HEK293T (cell line): ENCODE measurements around the gene STAT4.

Experiments
- ARNT ChIP-seq: fragments of 450-650 bp; IDR thresholded peaks from 2 replicates; pipeline ENCODE4 v1.6.1; 2017; ENCODE audit warnings: mild to moderate bottlenecking
- BHLHE40 ChIP-seq: fragments of 450-650 bp; IDR thresholded peaks from 2 replicates; pipeline ENCODE4 v1.6.1; 2016; ENCODE audit warnings: mild to moderate bottlenecking, moderate library complexity, borderline replicate concordance
- CTBP1 ChIP-seq: fragments of 450-650 bp; IDR thresholded peaks from 2 replicates; pipeline ENCODE4 v1.6.1; 2016; ENCODE audit warnings: borderline replicate concordance
- ELF4 ChIP-seq: fragments of 450-650 bp; IDR thresholded peaks from 2 replicates; pipeline ENCODE4 v1.6.1; 2017; ENCODE audit warnings: antibody characterized with exemption
- FOXA1 ChIP-seq: fragments of 450-650 bp; IDR thresholded peaks from 2 replicates; pipeline ENCODE4 v1.6.1; 2016; ENCODE audit warnings: mild to moderate bottlenecking
- FOXK2 ChIP-seq: fragments of 450-650 bp; IDR thresholded peaks from 2 replicates; pipeline ENCODE4 v1.6.1; 2016; ENCODE audit warnings: mild to moderate bottlenecking
- FOXM1 ChIP-seq: fragments of 450-650 bp; IDR thresholded peaks from 2 replicates; pipeline ENCODE4 v1.6.1; 2017; ENCODE audit warnings: mild to moderate bottlenecking, borderline replicate concordance
- L3MBTL2 ChIP-seq: fragments of 450-650 bp; conservative IDR thresholded peaks from 2 replicates; pipeline ENCODE4 v1.6.1; 2016; ENCODE audit warnings: mild to moderate bottlenecking
- LEF1 ChIP-seq: fragments of 450-650 bp; IDR thresholded peaks from 2 replicates; pipeline ENCODE4 v1.6.1; 2017; ENCODE audit warnings: mild to moderate bottlenecking, borderline replicate concordance
- NFRKB ChIP-seq: fragments of 450-650 bp; IDR thresholded peaks from 2 replicates; pipeline ENCODE4 v1.6.1; 2016; ENCODE audit warnings: mild to moderate bottlenecking, moderate library complexity
- SP1 ChIP-seq: fragments of 450-650 bp; IDR thresholded peaks from 2 replicates; pipeline ENCODE4 v1.6.1; 2017
- TARDBP ChIP-seq: fragments of 450-650 bp; IDR thresholded peaks from 2 replicates; pipeline ENCODE4 v1.6.1; 2016
- ZNF384 ChIP-seq: fragments of 450-650 bp; IDR thresholded peaks from 2 replicates; pipeline ENCODE4 v1.6.1; 2016
- TF ChIP-seq, protein P1 (sequence below): fragments of 450-650 bp; IDR thresholded peaks from 2 replicates; pipeline ENCODE4 v1.6.1; 2016

DNA sequence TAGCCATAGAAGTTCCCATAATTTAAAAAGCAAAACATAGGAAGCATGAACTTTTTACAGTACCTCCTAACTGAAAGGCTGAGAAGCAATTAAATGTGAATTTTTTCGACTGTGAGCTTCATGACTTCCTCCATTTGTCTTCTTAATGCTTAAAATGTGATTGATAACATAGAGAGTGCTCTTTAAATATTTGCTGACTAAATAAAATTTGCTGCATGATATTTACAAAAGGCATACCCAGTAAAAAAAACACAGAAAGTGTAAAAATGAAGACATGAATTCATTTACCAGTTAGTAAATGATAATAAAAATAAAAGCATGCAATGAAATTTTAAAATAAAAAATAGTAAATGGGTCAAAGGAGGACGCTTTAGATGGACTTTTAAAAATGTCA lies 21.9 kb downstream of the STAT4 start:
- no peak for TF ChIP-seq ARNT
- TF ChIP-seq L3MBTL2, result no peak
- no peak for TF ChIP-seq TARDBP
- no peak for TF ChIP-seq LEF1
- no peak for TF ChIP-seq FOXM1
- TF ChIP-seq CTBP1, result no peak
- no peak for TF ChIP-seq SP1
- TF ChIP-seq ZNF384, result no peak
- no peak for TF ChIP-seq FOXA1
- TF ChIP-seq, protein P1, sequence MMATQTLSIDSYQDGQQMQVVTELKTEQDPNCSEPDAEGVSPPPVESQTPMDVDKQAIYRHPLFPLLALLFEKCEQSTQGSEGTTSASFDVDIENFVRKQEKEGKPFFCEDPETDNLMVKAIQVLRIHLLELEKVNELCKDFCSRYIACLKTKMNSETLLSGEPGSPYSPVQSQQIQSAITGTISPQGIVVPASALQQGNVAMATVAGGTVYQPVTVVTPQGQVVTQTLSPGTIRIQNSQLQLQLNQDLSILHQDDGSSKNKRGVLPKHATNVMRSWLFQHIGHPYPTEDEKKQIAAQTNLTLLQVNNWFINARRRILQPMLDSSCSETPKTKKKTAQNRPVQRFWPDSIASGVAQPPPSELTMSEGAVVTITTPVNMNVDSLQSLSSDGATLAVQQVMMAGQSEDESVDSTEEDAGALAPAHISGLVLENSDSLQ, result no peak
- TF ChIP-seq NFRKB, result no peak
- TF ChIP-seq BHLHE40, result no peak
- TF ChIP-seq ELF4, result no peak
- no peak for TF ChIP-seq FOXK2
